Motor neuron (in vitro differentiated cells): ENCODE measurements around the gene DLGAP1. TPM values are rescaled to one million over a fixed set of nuclear protein-coding genes. Genes with fewer than 3 reads are reported as not detected.

Experiments
- ATAC-seq, 8 experiments: fragments of 200-7000 bp; cut with Tn5 transposase; replicated peaks in 6 of 8; 2 replicates each; pipeline ENCODE4 v1.8.0; 2021; ENCODE audit warnings: mild to moderate bottlenecking in 8 of 8, moderate library complexity in 8 of 8
- H3K27ac ChIP-seq, 2 donors: fragments of 250-450 bp; sonication (Bioruptor Pico); 2 replicates each; pipeline ENCODE4 v1.9.0; 2021; ENCODE audit warnings: antibody characterized with exemption in 2 of 2, mild to moderate bottlenecking in 2 of 2, moderate library complexity in 1 of 2
- H3K4me1 ChIP-seq, 2 donors: fragments of 250-450 bp; sonication (Bioruptor Pico); replicated peaks in 1 of 2; 2 replicates each; pipeline ENCODE4 v1.6.1; 2021; ENCODE audit warnings: antibody characterized with exemption in 2 of 2, mild to moderate bottlenecking in 2 of 2, moderate library complexity in 1 of 2
- H3K4me3 ChIP-seq, 5 donors: fragments of 250-450 bp; sonication (Bioruptor Pico); 2 replicates each; pipeline ENCODE4 v1.9.0; 2021; ENCODE audit warnings: antibody characterized with exemption in 5 of 5, mild to moderate bottlenecking in 5 of 5, moderate library complexity in 4 of 5
- WGBS, 10 experiments: fragments of 450-650 bp; shearing (Covaris generic); methylation state at CpG; one replicate each; pipeline ENCODE4 v1.0.0; 2022; 5-methylcytosine and 5-hydroxymethylcytosine counted together
- in situ Hi-C, 9 experiments: fragments of 400-800 bp; cut with MboI; loops; one replicate each; pipeline ENCODE4 v1.15.0; 2021; ENCODE audit warnings: low sequenced_read_pairs in 9 of 9, low pct_unique_long_range_greater_than_20kb in 2 of 9; ENCODE audit not compliant: unreplicated experiment in 9 of 9
- total RNA-seq, 8 experiments: library from RNA; unstranded; fragments of 300-600 nt; gene quantifications; 2 replicates each; pipeline versions ENCODE4 v1.2.3 to v1.2.4, GENCODE V29; 2022

Gene DLGAP1
- total RNA-seq, 8 experiments from 2014 or later: 0.36 to 38.2 (median 16.6) TPM

DNA sequence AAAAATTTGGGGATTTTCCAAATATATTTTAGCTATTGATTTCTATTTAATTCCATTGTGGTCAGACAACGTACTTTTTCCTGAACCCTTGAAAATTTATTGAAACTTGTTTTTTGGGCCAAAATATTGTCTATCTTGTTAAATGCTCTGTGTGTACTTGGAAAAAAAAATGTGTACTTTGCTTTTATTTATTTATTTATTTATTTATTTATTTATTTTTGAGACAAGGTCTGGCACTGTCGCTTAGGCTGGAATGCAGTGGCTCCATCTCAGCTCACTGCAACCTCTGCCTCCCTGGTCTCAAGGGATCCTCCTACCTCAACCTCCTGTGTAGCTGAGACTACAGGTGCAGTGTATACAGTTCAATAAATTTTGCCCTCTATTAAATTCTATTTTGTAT lies 910.6 kb downstream of the DLGAP1 start:
- Histone ChIP-seq H3K4me3 (no peak overlapping the region), H3K4me1 (no peaks in the 10 kb centered on the region), H3K27ac (no peak overlapping the region)
- WGBS, 10 experiments: 89 to 100% (median 100%) methylated on average over 1 to 2 of the region's 2 CpGs; no CpG with 5 or more reads in 2 of the 10 experiments
- no peak for ATAC-seq
- in situ Hi-C loops: no loop called here

GRCh38 chr18:3541549-3542386 lies 913.3 kb downstream of the DLGAP1 start:
- no peak for ATAC-seq
- in situ Hi-C loops: no loop called here
- Histone ChIP-seq H3K4me3 (no peak overlapping the region), H3K4me1 (no peaks in the 10 kb centered on the region), H3K27ac (no peak overlapping the region)
- WGBS, 10 experiments: 43 to 100% (median 73%) methylated on average over 1 to 5 of the region's 5 CpGs; no CpG with 5 or more reads in 1 of the 10 experiments

GRCh38 chr18:3540805-3541548 lies 914.1 kb downstream of the DLGAP1 start:
- Histone ChIP-seq H3K4me3 (no peak overlapping the region), H3K27ac (no peak overlapping the region), H3K4me1 (no peaks in the 10 kb centered on the region)
- 65 to 97% (median 85%) methylated on average over 3 to 6 of the region's 6 CpGs for WGBS, 10 experiments
- ATAC-seq: no peak
- in situ Hi-C loops: no loop called here

DNA sequence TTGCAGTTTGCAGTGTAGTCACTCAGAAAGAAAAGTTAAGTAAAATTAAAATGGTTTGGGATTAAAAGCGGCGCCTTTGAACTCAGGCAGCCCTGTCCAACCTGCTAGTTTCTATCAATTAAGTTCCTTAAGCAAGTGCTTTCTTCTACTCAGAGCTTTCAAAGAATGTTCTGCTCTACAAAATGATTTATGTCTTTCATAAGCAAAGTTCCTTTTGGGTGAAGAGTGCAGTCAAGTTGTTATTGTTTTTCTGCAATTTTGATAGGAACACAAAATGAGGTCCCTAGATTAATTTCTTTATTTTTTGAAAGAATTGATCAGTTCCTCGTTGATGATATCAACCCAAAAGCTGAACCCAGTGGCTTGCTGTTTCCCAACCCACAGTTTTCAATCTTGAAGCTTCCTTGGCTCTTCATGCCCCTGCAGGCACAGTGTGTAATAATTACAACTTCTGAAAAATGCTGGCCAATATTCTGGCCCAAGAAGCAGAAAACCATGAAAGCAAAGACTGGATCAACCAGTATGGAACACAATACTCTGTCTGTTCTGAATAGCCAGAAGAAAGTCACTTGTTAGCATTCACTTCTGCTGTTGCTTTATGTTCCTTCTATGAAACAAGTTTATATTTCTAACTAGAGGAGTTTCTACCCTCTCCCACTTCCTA lies 916.0 kb downstream of the DLGAP1 start:
- no peak for ATAC-seq
- Histone ChIP-seq H3K4me3 (no peak overlapping the region), H3K4me1 (no peaks in the 10 kb centered on the region), H3K27ac (no peak overlapping the region)
- WGBS, 10 experiments: 47 to 100% (median 71%) methylated on average over 2 to 3 of the region's 3 CpGs; no CpG with 5 or more reads in 2 of the 10 experiments
- in situ Hi-C loops: no loop called here

GRCh38 chr18:3538456-3538855 lies 916.7 kb downstream of the DLGAP1 start:
- no peak overlapping the region for H3K27ac ChIP-seq
- WGBS, 10 experiments: 0 to 100% (median 87%) methylated on average over 1 to 3 of the region's 3 CpGs
- in situ Hi-C loops: no loop called here
- H3K4me3 ChIP-seq: no peak overlapping the region
- no peaks in the 10 kb centered on the region for H3K4me1 ChIP-seq
- ATAC-seq: no peak

- Histone ChIP-seq H3K4me1 (peaks cover 15 to 16% of the 10 kb centered on the region in 2 donors), H3K4me3 (no peak overlapping the region), H3K27ac (no peak overlapping the region)
- WGBS, 10 experiments: 80 to 100% (median 93%) methylated on average over 1 to 5 of the region's 5 CpGs; no CpG with 5 or more reads in 3 of the 10 experiments
- in situ Hi-C loops: no loop called here
- ATAC-seq: peak in 1 of 8 experiments; percentile 20
These were observed 924.3 kb downstream of the DLGAP1 start for GRCh38 chr18:3530807-3531206.

DNA sequence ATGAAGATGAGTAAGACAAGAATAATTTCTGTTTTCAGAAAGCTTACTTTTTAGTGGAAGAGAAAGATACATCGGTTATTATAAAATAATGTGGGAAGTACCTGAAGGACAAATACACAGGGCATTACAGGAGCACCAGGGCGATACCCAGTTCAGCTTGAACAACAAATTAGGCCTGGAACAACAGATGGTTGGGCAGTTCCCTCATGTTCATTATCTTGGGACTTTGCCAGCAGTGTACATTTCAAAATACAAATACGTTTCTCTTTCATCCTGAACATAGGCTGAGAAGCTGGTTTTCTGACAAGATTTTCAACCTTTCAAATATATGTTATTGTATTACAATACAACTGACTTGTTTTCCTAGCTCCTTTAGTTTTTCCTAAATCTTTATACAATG lies 925.5 kb downstream of the DLGAP1 start:
- ATAC-seq: peak in 2 of 8 experiments; percentile 45 to 63
- in situ Hi-C loops: no loop called here
- Histone ChIP-seq H3K4me3 (no peak overlapping the region), H3K4me1 (peaks cover 18 to 20% of the 10 kb centered on the region in 2 donors), H3K27ac (no peak overlapping the region)
- WGBS, 10 experiments: 0 to 100% (median 60%) methylated on average over 1 to 3 of the region's 3 CpGs; no CpG with 5 or more reads in 1 of the 10 experiments

GRCh38 chr18:3529077-3529476 lies 926.0 kb downstream of the DLGAP1 start:
- 90 to 100% (median 100%) methylated on average over 1 to 3 of the region's 3 CpGs; no CpG with 5 or more reads in 3 of the 10 experiments for WGBS, 10 experiments

GRCh38 chr18:3528231-3528630 lies 926.9 kb downstream of the DLGAP1 start:
- no peak overlapping the region for H3K27ac ChIP-seq
- in situ Hi-C loops: no loop called here
- 39 to 100% (median 75%) methylated on average over 2 to 4 of the region's 4 CpGs; no CpG with 5 or more reads in 3 of the 10 experiments for WGBS, 10 experiments

More at GRCh38 chr18:3529077-3529476, 926.0 kb downstream of the DLGAP1 start:
- Histone ChIP-seq H3K4me3 (no peak overlapping the region), H3K27ac (no peak overlapping the region), H3K4me1 (peaks cover 18 to 20% of the 10 kb centered on the region in 2 donors)
- in situ Hi-C loops: no loop called here
- no peak for ATAC-seq

GRCh38 chr18:3526421-3527354 lies 928.4 kb downstream of the DLGAP1 start:
- ATAC-seq: peak in 7 of 8 experiments; percentile 56 to 95 (median 86)
- WGBS, 10 experiments: 10 to 73% (median 36%) methylated on average over 3 to 12 of the region's 13 CpGs
- no peak overlapping the region for H3K4me3 ChIP-seq
- H3K4me1 ChIP-seq: peaks cover 18 to 20% of the 10 kb centered on the region in 2 donors
- in situ Hi-C loops: no loop called here
- peak overlapping the region; percentile 4 to 35 for H3K27ac ChIP-seq

More at GRCh38 chr18:3528231-3528630, 926.9 kb downstream of the DLGAP1 start:
- no peak overlapping the region for H3K4me3 ChIP-seq
- ATAC-seq: peak in 1 of 8 experiments; percentile 32
- peaks cover 18 to 20% of the 10 kb centered on the region in 2 donors for H3K4me1 ChIP-seq

DNA sequence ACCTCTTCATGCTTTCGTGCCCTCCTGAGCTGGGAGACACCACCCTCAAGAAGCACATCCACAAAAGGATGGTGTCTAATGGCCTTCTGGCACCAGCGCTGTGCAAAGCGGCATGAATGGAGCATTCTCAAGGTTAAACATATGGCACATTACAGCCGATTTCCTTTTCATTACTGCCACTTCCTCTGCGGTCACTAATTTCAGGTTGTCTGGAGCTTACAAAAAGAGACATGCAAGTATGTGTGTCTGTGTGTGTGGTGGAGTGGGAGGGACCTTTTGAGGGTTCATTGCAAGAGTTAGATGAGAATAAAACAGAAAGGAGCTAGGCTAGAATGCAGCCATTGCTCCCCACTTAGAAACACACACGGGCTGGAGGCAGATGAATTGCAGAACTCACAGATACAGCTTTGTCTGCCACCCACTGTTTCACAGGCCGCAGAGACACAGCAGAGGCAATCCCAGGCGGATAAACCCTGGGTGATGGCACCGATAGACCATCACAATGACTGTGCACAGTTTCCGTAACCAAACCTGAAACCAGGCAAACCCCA lies 929.2 kb downstream of the DLGAP1 start:
- peak in 5 of 8 experiments; percentile 48 to 74 (median 73) for ATAC-seq
- in situ Hi-C loops: no loop called here
- 20 to 100% (median 80%) methylated on average over 2 to 8 of the region's 10 CpGs; no CpG with 5 or more reads in 2 of the 10 experiments for WGBS, 10 experiments
- peak overlapping the region; percentile 4 to 35 for H3K27ac ChIP-seq
- H3K4me3 ChIP-seq: no peak overlapping the region
- H3K4me1 ChIP-seq: peaks cover 18 to 20% of the 10 kb centered on the region in 2 donors

DNA sequence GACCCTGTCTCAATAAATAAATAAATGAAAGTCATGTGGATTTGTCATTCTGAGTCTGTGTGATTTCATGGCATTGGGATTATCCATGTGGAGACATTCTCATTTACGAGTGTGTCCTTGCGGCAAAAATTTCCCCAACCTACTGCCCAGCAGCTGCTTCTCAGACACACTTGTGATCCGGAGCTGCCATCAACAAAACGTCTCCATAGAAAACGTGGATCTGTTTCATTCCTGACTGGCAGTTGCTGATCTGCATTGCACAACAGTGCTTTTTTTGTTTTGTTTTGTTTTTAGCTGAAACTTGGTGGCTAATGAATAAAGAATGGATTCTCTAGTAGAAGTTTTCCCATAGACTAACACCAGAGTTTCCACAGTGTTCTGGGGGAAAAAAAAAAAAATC lies 930.4 kb downstream of the DLGAP1 start:
- Histone ChIP-seq H3K4me3 (no peak overlapping the region), H3K4me1 (peaks cover 18 to 20% of the 10 kb centered on the region in 2 donors), H3K27ac (no peak overlapping the region)
- no peak for ATAC-seq
- in situ Hi-C loops: no loop called here
- WGBS, 10 experiments: 3 to 97% (median 88%) methylated on average over 2 to 5 of the region's 5 CpGs; no CpG with 5 or more reads in 3 of the 10 experiments
